Germinal center (tissue), 1 donor: ENCODE measurements around the gene PPP2R2D.

Source experiments
- DNase-seq: peaks from one replicate; pipeline ENCODE4 v3.0.0; 2012; ENCODE audit warnings: mixed read lengths, low spot score

The PPP2R2D gene

GRCh38 chr10:131889755-131890154, 11.1 kb upstream of the PPP2R2D start:
- no peak for DNase-seq

- no peak for DNase-seq
Observed at GRCh38 chr10:131890276-131891195, 10.3 kb upstream of the PPP2R2D start.

DNA sequence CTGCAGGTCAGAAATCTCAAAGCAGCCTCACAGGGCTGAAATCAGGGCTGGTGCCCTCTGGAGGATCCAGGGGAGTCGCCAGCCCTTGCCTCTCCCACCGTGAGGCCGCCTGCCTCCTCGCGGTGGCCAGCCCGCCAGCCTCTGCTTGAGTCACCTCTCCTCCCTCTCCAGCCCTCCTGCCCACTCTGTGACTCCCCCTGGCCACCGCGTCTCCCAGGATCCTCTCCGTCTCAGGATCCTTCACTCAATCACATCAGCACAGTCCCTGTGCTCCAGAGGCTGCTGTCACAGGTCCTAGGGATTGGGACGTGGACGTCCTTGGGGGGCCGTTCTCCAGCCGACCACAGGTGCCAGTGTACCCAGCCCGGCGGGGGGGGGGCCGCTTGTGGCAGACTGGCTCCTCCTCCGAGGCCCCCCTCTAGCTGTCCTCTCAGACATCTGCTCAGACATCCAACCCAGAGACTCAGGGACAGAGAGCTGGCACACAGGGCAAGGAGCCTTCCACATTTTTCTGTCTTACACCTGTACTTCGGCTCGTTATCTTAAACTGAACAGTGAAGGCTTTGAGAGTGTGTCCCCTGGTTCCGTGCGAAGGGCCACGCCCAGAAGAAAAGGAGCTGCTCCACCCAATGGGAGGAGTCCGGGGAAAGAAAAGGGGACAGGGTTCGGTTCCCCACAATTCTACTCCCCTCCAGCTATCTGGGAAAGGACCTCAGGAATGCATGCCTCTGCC, 9.4 kb upstream of the PPP2R2D start:
- no peak for DNase-seq

DNA sequence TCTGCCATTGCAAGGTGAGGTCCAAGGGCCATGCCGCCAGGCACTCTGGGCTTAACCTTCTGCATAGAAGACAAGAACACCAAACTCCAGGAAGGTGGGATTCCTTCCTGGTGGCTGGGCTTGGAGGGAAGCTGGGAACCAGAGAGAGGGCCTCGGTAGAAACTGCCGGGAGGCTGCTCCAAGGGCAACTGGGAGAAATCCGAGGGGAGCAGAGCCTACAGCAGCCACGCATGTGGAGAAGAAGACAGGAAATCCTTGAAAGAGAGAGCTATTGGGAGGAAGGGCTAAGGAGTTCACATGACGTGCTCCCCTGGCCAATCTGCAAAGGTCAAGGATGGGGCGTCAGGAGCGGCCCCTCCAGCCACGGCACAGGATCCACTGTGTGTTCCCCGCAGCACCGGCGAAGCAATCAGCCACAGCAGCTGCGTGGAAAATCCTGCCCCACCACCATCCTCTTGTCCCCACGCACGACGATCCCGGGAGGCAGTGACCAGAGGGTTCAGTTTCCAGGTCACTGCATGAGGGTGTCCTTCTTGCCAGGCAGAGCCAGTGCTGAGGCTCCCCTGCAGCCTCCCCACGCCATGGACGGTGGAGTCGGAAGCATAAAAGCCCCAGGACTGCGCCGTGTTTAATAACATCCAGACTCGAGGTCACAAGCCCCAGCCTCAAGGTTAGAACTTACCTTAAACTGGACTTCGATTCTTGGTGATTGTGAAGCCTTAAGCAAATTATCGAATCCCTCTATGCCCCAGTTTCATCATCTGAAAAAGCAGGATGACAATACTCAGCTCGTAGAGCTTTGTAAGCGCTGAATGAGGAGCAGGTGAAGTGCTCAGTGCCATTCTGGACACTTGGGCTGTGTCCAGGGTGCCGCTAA, 8.6 kb upstream of the PPP2R2D start:
- no peak for DNase-seq

DNA sequence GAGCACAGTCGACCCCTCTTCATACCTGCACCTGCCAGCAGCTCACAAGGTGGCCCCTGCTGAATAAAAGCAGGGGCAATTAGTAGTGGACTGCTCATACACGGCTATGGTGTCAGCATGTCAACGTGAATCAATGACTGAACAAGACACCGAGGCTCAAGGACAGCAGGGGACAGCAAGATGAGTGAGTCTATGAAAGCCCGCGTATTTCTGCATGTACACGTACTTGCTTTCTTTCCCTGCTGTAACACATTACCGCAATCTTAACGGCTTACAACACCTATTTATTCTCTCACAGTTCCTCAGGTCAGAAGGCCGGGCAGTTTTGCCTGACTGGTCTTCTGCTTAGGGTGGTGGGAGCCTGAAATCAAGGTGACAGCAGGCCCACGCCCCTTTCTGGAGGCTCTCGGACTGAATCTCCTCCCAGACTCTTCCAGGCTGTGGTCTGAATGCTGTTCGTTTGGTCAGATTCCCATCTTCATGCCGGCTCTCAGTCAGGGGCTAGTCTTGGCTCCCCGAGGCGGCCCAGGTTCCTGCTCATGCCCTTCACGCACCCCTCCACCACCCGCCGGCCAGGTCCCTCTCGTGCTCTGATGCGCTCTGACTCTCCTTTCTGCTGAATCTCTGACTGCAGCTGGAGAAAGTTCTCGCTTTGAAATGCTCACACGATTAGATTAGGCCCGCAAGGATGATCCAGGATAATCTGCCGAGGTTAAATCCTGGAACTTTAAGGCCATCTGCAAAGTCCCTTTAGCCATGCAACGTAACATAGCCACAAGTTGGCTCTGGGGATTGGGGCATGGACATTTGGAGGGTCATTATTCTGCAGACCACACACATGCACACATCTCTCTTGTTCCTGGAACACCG, 7.8 kb upstream of the PPP2R2D start:
- DNase-seq, result no peak

GRCh38 chr10:131895116-131895515, 5.7 kb upstream of the PPP2R2D start:
- no peak for DNase-seq

GRCh38 chr10:131896403-131896802, 4.4 kb upstream of the PPP2R2D start:
- no peak for DNase-seq

DNA sequence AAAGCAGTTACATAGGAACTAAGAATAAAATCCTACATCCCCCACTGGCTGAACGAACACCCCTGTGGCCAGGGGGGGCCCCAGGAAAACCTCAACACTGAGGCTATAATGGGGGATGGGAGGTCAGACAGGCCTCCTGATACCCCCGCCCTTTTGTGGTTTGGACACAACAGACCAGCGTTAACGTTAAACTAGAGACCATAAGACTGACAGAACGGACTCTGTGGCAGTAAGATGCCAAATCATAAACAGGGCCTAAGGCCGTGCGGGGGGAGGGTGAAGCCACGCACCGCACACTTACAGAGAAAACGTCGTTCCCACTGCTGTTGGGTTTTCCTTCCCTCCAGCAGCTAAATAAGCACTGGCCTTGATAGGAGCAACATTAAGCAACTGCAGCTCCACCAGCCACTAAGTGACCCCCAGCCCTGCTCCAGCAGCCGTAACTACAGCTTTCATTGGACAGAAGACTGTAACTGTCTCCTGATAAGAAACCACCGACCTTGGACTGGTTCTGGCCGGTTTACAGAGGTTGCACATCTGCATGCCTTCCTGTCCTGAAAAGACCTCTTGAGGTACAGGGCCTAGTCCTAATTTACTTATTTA, 3.4 kb upstream of the PPP2R2D start:
- DNase-seq, result no peak

DNA sequence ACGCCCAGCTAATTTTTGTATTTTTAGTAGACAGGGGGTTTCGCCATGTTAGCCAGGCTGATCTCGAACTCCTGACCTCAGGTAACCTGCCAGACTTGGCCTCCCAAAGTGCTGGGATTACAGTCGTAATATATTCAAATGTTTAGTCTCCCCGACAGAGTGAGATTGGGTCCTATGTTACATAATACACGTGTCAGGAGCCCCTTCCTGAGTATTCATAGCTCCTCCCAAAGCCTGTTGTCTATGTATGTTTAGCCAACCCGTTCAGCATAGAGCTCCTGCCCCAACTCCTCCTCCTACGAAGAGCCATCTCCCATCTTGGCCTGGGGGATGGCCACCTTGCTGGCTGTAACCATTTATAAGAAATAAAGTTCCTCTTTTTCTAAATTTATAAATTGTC, 2.7 kb upstream of the PPP2R2D start:
- DNase-seq, result no peak

- DNase-seq, result no peak
Observed at GRCh38 chr10:131898713-131899112, 2.1 kb upstream of the PPP2R2D start.

DNA sequence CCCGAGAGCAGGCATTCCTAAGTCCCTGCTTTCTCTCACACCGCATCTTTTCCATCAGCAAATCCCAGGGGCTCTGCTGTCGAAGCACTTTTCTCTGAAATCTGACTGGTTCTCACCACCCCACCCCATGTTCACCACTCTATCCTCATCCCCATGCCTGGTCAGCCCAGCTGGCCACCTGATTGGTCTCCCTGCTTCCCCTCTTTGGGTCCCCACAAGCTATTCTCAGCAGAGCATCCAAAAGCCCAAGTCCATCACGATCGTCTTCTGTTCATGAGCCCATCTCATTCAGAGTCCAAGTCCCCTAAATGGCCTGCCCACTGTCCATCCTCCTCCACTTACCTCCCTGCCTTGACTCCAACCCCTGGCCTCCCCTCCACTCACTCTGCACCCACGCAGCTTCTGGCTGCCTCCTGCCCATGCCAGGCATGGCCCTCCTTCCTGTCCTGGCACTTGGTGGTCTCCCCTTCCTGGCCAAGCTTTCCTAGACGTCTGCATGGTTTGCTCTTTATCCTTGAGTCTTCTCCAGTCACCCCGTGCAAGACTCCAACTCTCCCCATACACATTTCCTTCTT, 1.6 kb upstream of the PPP2R2D start:
- no peak for DNase-seq

- DNase-seq, result peak; percentile 24
Observed at GRCh38 chr10:131899695-131900349, 986 bp upstream of the PPP2R2D start.

- peak; percentile 68 for DNase-seq
Observed at GRCh38 chr10:131901181-131901829, 497 bp downstream of the PPP2R2D start.

- DNase-seq, result no peak
Observed at GRCh38 chr10:131902211-131902610, 1.4 kb downstream of the PPP2R2D start.

GRCh38 chr10:131902691-131903090, 1.9 kb downstream of the PPP2R2D start:
- DNase-seq, result no peak

GRCh38 chr10:131905267-131905571, 4.4 kb downstream of the PPP2R2D start:
- DNase-seq, result no peak

- no peak for DNase-seq
Observed at GRCh38 chr10:131905603-131906268, 4.9 kb downstream of the PPP2R2D start.

- DNase-seq, result no peak
Observed at GRCh38 chr10:131906269-131906639, 5.4 kb downstream of the PPP2R2D start.

GRCh38 chr10:131907679-131908078, 6.9 kb downstream of the PPP2R2D start:
- DNase-seq, result no peak
